ENCODE results near the gene TBC1D1.
A peak's percentile ranks its signal among the peaks of the same experiment; 100 is the strongest.

Gene TBC1D1

GRCh38 chr4:38154681-38155588, 264.1 kb downstream of the TBC1D1 start:
- DNase-seq (ENCODE audit: extremely low spot score, insufficient read length, low read depth), result no peak
- no peak for FAIRE-seq

- FAIRE-seq (no peak), DNase-seq (ENCODE audit: extremely low spot score, insufficient read length, low read depth) (no peak)
Measured at GRCh38 chr4:38155589-38156294, 264.9 kb downstream of the TBC1D1 start.

GRCh38 chr4:38157592-38157991, 266.7 kb downstream of the TBC1D1 start:
- DNase-seq (ENCODE audit: extremely low spot score, insufficient read length, low read depth), result no peak
- FAIRE-seq, result no peak

- peak; percentile 58 for DNase-seq (ENCODE audit: extremely low spot score, insufficient read length, low read depth)
- FAIRE-seq, result peak; percentile 86
Measured at GRCh38 chr4:38160487-38161207, 269.8 kb downstream of the TBC1D1 start.

GRCh38 chr4:38161208-38162113, 270.6 kb downstream of the TBC1D1 start:
- no peak for FAIRE-seq

GRCh38 chr4:38162240-38162784, 271.4 kb downstream of the TBC1D1 start:
- DNase-seq (ENCODE audit: extremely low spot score, insufficient read length, low read depth) (no peak), FAIRE-seq (no peak)

More at GRCh38 chr4:38161208-38162113, 270.6 kb downstream of the TBC1D1 start:
- DNase-seq (ENCODE audit: extremely low spot score, insufficient read length, low read depth), result no peak

- FAIRE-seq (no peak), DNase-seq (ENCODE audit: extremely low spot score, insufficient read length, low read depth) (no peak)
Measured at GRCh38 chr4:38163216-38164006, 272.5 kb downstream of the TBC1D1 start.

GRCh38 chr4:38164346-38164745, 273.5 kb downstream of the TBC1D1 start:
- FAIRE-seq (no peak), DNase-seq (ENCODE audit: extremely low spot score, insufficient read length, low read depth) (no peak)

GRCh38 chr4:38166082-38166481, 275.2 kb downstream of the TBC1D1 start:
- FAIRE-seq (no peak), DNase-seq (ENCODE audit: extremely low spot score, insufficient read length, low read depth) (no peak)

- FAIRE-seq (no peak), DNase-seq (ENCODE audit: extremely low spot score, insufficient read length, low read depth) (no peak)
Measured at GRCh38 chr4:38166768-38167167, 275.9 kb downstream of the TBC1D1 start.

- no peak for FAIRE-seq
- DNase-seq (ENCODE audit: extremely low spot score, insufficient read length, low read depth), result no peak
Measured at GRCh38 chr4:38167973-38168372, 277.1 kb downstream of the TBC1D1 start.

- DNase-seq (ENCODE audit: extremely low spot score, insufficient read length, low read depth) (no peak), FAIRE-seq (no peak)
Measured at GRCh38 chr4:38169524-38169923, 278.6 kb downstream of the TBC1D1 start.

GRCh38 chr4:38170338-38171169, 279.7 kb downstream of the TBC1D1 start:
- DNase-seq (ENCODE audit: extremely low spot score, insufficient read length, low read depth) (no peak), FAIRE-seq (no peak)

GRCh38 chr4:38172078-38172477, 281.2 kb downstream of the TBC1D1 start:
- FAIRE-seq, result no peak
- DNase-seq (ENCODE audit: extremely low spot score, insufficient read length, low read depth), result no peak

GRCh38 chr4:38173935-38174518, 283.1 kb downstream of the TBC1D1 start:
- FAIRE-seq, result no peak
- no peak for DNase-seq (ENCODE audit: extremely low spot score, insufficient read length, low read depth)

GRCh38 chr4:38174801-38175200, 283.9 kb downstream of the TBC1D1 start:
- no peak for FAIRE-seq
- no peak for DNase-seq (ENCODE audit: extremely low spot score, insufficient read length, low read depth)

GRCh38 chr4:38176165-38176564, 285.3 kb downstream of the TBC1D1 start:
- FAIRE-seq (no peak), DNase-seq (ENCODE audit: extremely low spot score, insufficient read length, low read depth) (no peak)
